Activated T-cell treated with anti-CD3 and anti-CD28 coated beads, Interleukin-2, amount 50 U/mL, for 48 hours (primary cell): ENCODE measurements around the gene HIF3A.

Experiments
- DNase-seq, 2 experiments: peaks; one replicate each; pipeline ENCODE4 v3.0.0-alpha.2; 2020

Gene HIF3A

GRCh38 chr19:46386996-46387712, 90.3 kb downstream of the HIF3A start:
- no peak for DNase-seq

GRCh38 chr19:46387713-46388130, 90.9 kb downstream of the HIF3A start:
- no peak for DNase-seq

- DNase-seq = no peak
Measured at GRCh38 chr19:46388311-46389095, 91.7 kb downstream of the HIF3A start.

GRCh38 chr19:46390121-46390858, 93.4 kb downstream of the HIF3A start:
- DNase-seq = no peak

GRCh38 chr19:46390866-46391265, 94.0 kb downstream of the HIF3A start:
- no peak for DNase-seq

- DNase-seq = no peak
Measured at GRCh38 chr19:46391296-46392251, 94.7 kb downstream of the HIF3A start.

GRCh38 chr19:46392252-46392801, 95.5 kb downstream of the HIF3A start:
- DNase-seq = no peak

- no peak for DNase-seq
Measured at GRCh38 chr19:46392837-46393236, 96.0 kb downstream of the HIF3A start.
